NCI-H1417 (cell line): ENCODE results near the gene SEPTIN5.

ENCODE experiments used
- DNase-seq, 3 experiments: peaks; one replicate each; lab custom pipeline; 2025; lab: John Stamatoyannopoulos, UW

SEPTIN5 gene

GRCh38 chr22:19705181-19705934 is 8.9 kb upstream of the SEPTIN5 start:
- DNase-seq: no peak

GRCh38 chr22:19706661-19707151 is 7.6 kb upstream of the SEPTIN5 start:
- no peak for DNase-seq

GRCh38 chr22:19707347-19708290 is 6.7 kb upstream of the SEPTIN5 start:
- DNase-seq: no peak

GRCh38 chr22:19708321-19709011 is 5.8 kb upstream of the SEPTIN5 start:
- DNase-seq: no peak

GRCh38 chr22:19709063-19709769 is 5.1 kb upstream of the SEPTIN5 start:
- DNase-seq: no peak

GRCh38 chr22:19710020-19710768 is 4.1 kb upstream of the SEPTIN5 start:
- no peak for DNase-seq

- no peak for DNase-seq
Measured at GRCh38 chr22:19710769-19711106, 3.6 kb upstream of the SEPTIN5 start.

GRCh38 chr22:19713245-19713644 is 1.1 kb upstream of the SEPTIN5 start:
- DNase-seq: no peak

GRCh38 chr22:19713650-19714311 is 522 bp upstream of the SEPTIN5 start:
- peak in 2 of 3 experiments; percentile 38 to 41 for DNase-seq

- DNase-seq: no peak
Measured at GRCh38 chr22:19715188-19715930, 1.1 kb downstream of the SEPTIN5 start.

- DNase-seq: no peak
Measured at GRCh38 chr22:19716041-19716828, 1.9 kb downstream of the SEPTIN5 start.

- DNase-seq: no peak
Measured at GRCh38 chr22:19716829-19717105, 2.5 kb downstream of the SEPTIN5 start.

- no peak for DNase-seq
Measured at GRCh38 chr22:19717181-19717580, 2.9 kb downstream of the SEPTIN5 start.

GRCh38 chr22:19717691-19718455 is 3.6 kb downstream of the SEPTIN5 start:
- DNase-seq: peak; percentile 50 to 55 (median 55)

GRCh38 chr22:19718456-19719049 is 4.2 kb downstream of the SEPTIN5 start:
- no peak for DNase-seq

GRCh38 chr22:19719050-19719482 is 4.8 kb downstream of the SEPTIN5 start:
- DNase-seq: no peak

GRCh38 chr22:19719488-19720021 is 5.3 kb downstream of the SEPTIN5 start:
- no peak for DNase-seq
